Forelimb muscle (tissue), 1 donor: ENCODE measurements around the gene MTIF2. TPM values are rescaled to one million over a fixed set of nuclear protein-coding genes. Genes with fewer than 3 reads are reported as not detected.
"Not testable (repeated sequence)": the region's sequence is repeated elsewhere in the genome, so short reads cannot be mapped to it uniquely, and the experiment has no call there.

Source experiments
- DNase-seq: peaks from one replicate; pipeline ENCODE4 v3.0.0-alpha.2; 2013; ENCODE audit warnings: low read depth
- polyA plus RNA-seq: library from polyadenylated mRNA; unstranded; fragments of 120-200 nt; gene quantifications from one replicate; pipeline ENCODE4 v1.2.1, GENCODE V29; 2013; ENCODE audit not compliant: insufficient read length

The MTIF2 gene
- polyA plus RNA-seq, 1 donor: 20.1 TPM

DNA sequence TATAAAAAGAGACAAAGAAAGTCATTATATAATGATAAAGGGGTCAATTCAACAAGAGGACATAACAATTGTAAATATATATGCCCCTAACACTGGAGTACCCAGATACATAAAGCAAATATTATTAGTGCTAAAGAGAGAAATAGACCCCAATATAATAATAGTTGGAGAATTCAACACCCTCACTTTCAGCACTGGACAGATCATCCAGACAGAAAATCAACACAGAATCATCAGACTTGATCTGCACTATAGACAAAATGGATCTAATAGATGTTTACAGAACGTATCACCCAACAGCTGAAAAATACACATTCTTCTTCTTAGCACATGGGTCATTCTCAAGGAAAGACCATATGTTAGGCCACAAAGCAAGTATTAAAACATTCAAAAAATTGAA is 68.6 kb downstream of the MTIF2 start:
- no peak for DNase-seq

DNA sequence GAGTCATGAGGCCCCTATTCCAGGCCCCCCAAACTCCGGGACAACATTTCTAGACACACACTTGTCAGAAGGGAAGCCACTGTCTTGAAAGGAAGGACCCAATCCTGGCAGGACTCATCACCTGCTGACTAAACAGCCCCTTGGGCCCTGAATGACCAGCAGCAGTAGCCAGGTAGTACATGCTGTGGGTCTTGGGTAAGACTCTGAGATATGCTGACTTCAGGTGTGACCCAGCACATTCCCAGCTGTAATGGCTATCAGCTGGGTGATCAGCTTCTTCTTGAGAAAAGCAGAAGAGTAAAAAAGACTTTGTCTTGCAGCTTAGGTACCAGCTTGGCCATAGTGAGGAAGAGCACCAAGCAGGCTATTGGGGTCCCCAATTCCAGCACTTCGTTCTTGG is 72.5 kb downstream of the MTIF2 start:
- DNase-seq: no peak

DNA sequence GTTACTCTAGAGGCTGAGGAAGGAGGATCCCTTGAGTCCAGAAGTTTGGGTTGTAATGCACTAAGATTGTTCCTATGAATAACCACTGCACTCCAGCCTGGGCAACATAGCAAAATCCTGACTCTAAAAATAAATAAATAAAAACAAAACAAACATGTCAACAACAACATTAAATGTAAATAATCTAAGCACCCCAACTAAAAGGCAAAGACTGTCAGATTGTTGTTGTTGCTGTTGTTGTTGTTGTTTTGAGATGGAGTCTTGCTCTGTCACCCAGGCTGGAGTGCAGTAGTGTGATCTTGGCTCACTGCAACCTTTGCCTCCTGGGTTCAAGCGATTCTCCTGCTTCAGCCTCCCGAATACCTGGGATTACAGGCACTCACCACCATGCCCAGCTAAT is 77.1 kb downstream of the MTIF2 start:
- not testable (repeated sequence) for DNase-seq

DNA sequence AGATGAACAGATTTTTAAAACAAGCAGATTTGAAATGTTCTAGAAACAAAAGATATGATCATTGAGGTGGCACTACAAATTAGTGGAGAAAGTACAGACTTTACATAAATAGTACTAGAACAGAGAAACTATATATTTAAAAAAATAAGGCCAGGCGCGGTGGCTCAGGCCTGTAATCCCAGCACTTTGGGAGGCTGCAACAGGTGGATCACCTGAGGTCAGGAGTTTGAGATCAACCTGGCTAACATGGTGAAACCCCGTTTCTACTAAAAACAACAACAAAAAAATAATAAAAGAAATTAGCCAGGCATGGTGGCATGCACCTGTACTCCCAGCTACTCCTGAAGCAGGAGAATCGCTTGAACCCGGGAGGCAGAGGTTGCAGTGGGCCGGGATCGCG is 82.2 kb downstream of the MTIF2 start:
- not testable (repeated sequence) for DNase-seq

Other genes starting within 250 kb of the MTIF2 start
- gene RTN4, start 218.8 kb downstream of the MTIF2 start, polyA plus RNA-seq: 669 TPM
- 14.7 TPM for gene CLHC1, start 36.9 kb downstream of the MTIF2 start, polyA plus RNA-seq
- gene RPS27A, start 36.5 kb downstream of the MTIF2 start, polyA plus RNA-seq: 2,190 TPM
- 65.9 TPM for gene CCDC88A, start 150.6 kb upstream of the MTIF2 start, polyA plus RNA-seq